Measurements from ENCODE around the gene CDK15. TPM values are rescaled to one million over a fixed set of nuclear protein-coding genes. Genes with fewer than 3 reads are reported as not detected.

CDK15 gene
- total RNA-seq, 1 experiment from 2014 or later = not detected

GRCh38 chr2:201774546-201774945 is 31.8 kb upstream of the CDK15 start:
- H3K36me3 Mint-ChIP-seq = no peaks in the 10 kb centered on the region
- ChIA-PET POLR2A (interaction anchor here (0.7 kb wide), 1 partner anchor 285 kb away, joined by 3 read pairs; no protein-coding TSS in a partner anchor), CTCF (no interaction called here)
- no peak for DNase-seq (ENCODE audit: low spot score)
- TF ChIP-seq, protein P1, sequence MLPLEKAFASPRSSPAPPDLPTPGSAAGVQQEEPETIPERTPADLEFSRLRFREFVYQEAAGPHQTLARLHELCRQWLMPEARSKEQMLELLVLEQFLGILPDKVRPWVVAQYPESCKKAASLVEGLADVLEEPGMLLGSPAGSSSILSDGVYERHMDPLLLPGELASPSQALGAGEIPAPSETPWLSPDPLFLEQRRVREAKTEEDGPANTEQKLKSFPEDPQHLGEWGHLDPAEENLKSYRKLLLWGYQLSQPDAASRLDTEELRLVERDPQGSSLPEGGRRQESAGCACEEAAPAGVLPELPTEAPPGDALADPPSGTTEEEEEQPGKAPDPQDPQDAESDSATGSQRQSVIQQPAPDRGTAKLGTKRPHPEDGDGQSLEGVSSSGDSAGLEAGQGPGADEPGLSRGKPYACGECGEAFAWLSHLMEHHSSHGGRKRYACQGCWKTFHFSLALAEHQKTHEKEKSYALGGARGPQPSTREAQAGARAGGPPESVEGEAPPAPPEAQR (CRISPR knock-in tag; IDR thresholded peaks at IDR 0.05) = no peak
- TF ChIP-seq RORB (CRISPR knock-in tag; IDR thresholded peaks at IDR 0.05) (no peak), EMX1 (CRISPR knock-in tag; IDR thresholded peaks at IDR 0.05) (no peak), ZNF138 (CRISPR knock-in tag; conservative IDR thresholded peaks at IDR 0.05) (no peak), ESRRA (CRISPR knock-in tag; IDR thresholded peaks at IDR 0.05; ENCODE audit: borderline replicate concordance) (no peak), ELF4 (CRISPR knock-in tag; IDR thresholded peaks at IDR 0.05; ENCODE audit: low read depth) (no peak), NR3C1 (CRISPR knock-in tag; conservative IDR thresholded peaks at IDR 0.05; ENCODE audit: low read depth) (no peak), STAT6 (CRISPR knock-in tag; conservative IDR thresholded peaks at IDR 0.05; ENCODE audit: low read depth) (no peak), TCF7 (CRISPR knock-in tag; IDR thresholded peaks at IDR 0.05; ENCODE audit: low read depth) (no peak), TEAD1 (CRISPR knock-in tag; IDR thresholded peaks at IDR 0.05) (no peak), ZNF671 (CRISPR knock-in tag; IDR thresholded peaks at IDR 0.05) (no peak), KAT7 (CRISPR knock-in tag; IDR thresholded peaks at IDR 0.05; ENCODE audit: borderline replicate concordance) (no peak), NR1H2 (CRISPR knock-in tag; IDR thresholded peaks at IDR 0.05) (no peak), ZNF416 (CRISPR knock-in tag; IDR thresholded peaks at IDR 0.05) (no peak), AR (CRISPR knock-in tag; IDR thresholded peaks at IDR 0.05) (no peak)
- TF ChIP-seq, protein P2, sequence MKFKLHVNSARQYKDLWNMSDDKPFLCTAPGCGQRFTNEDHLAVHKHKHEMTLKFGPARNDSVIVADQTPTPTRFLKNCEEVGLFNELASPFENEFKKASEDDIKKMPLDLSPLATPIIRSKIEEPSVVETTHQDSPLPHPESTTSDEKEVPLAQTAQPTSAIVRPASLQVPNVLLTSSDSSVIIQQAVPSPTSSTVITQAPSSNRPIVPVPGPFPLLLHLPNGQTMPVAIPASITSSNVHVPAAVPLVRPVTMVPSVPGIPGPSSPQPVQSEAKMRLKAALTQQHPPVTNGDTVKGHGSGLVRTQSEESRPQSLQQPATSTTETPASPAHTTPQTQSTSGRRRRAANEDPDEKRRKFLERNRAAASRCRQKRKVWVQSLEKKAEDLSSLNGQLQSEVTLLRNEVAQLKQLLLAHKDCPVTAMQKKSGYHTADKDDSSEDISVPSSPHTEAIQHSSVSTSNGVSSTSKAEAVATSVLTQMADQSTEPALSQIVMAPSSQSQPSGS (CRISPR knock-in tag; IDR thresholded peaks at IDR 0.05; ENCODE audit: borderline replicate concordance, low read depth) = no peak
- TF ChIP-seq, protein P3, sequence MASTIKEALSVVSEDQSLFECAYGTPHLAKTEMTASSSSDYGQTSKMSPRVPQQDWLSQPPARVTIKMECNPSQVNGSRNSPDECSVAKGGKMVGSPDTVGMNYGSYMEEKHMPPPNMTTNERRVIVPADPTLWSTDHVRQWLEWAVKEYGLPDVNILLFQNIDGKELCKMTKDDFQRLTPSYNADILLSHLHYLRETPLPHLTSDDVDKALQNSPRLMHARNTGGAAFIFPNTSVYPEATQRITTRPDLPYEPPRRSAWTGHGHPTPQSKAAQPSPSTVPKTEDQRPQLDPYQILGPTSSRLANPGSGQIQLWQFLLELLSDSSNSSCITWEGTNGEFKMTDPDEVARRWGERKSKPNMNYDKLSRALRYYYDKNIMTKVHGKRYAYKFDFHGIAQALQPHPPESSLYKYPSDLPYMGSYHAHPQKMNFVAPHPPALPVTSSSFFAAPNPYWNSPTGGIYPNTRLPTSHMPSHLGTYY (CRISPR knock-in tag; IDR thresholded peaks at IDR 0.05) = no peak
- no peak for ATAC-seq
- H3K4me3 Mint-ChIP-seq = no peak overlapping the region
- no peaks in the 10 kb centered on the region for H3K9me3 Mint-ChIP-seq
- H3K27ac Mint-ChIP-seq = no peak overlapping the region
- H3K4me1 Mint-ChIP-seq = peaks cover 59% of the 10 kb centered on the region
- no peaks in the 10 kb centered on the region for H3K27me3 Mint-ChIP-seq (ENCODE audit: low read depth)

Data from WTC11 (cell line).